NK-92 (cell line): ENCODE data around the gene SNX9.

ENCODE experiments used
- DNase-seq: peaks from one replicate; lab custom pipeline; 2025; ENCODE audit not compliant: unreplicated experiment; lab: John Stamatoyannopoulos, UW

SNX9 gene

DNA sequence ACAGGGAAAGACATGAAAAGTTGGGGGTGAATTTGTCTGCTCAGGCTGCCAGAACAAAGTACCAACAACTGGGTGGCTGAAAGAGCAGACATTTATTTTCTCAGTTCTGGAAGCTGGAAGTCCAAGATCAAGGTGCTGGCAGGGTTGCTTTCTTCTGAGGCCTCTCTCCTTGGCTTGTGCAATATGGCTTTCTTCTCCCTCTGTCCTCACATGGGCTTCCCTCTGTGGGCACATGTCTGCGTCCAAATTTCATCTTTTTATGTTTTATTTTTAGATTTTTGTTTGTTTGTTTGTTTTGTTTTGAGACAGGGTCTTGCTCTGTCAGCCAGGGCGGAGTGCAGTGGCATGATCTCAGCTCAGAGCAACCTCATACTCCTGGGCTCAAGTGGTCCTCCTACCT, 152.4 kb downstream of the SNX9 start:
- DNase-seq, result no peak

GRCh38 chr6:157976345-157977175, 153.5 kb downstream of the SNX9 start:
- DNase-seq, result no peak

GRCh38 chr6:157977176-157977804, 154.2 kb downstream of the SNX9 start:
- DNase-seq, result no peak

DNA sequence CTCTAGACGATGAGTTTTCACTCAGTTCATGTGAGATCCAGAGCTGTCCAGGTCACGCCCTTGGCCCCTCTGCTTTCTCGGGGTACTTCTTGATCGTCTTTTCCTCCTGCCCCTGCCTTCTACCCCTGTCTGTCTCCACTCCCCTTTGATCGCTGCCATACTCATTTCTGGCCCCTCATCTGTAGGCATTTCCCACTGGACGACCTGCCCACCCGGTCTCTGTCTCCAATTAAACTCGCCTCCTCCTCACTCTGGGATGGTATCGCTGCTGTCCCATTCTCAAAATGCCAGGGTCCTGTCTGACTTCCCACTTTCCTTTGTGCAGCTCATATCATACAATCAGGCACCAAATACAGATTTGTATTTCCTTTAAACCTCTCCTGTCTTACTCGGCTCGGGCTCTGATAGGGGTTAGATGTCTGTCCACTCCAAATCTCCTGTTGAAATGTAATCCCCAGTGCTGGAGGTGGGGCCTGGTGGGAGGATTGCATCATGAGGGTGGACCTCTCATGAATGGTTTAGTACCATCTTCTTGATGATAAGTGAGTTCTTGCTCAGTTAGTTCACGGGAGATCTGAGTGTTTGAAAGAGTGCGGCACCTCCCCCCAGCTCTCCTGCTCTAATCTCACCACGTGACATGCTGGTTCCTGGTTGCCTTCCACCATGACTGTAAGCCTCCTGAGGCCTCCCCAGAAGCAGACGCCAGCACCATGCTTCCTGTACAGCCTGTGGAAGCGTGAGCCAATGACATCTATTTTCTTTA, 155.2 kb downstream of the SNX9 start:
- DNase-seq, result no peak

- no peak for DNase-seq
Observed at GRCh38 chr6:157980288-157981131, 157.5 kb downstream of the SNX9 start.

- no peak for DNase-seq
Observed at GRCh38 chr6:157981132-157981394, 158.0 kb downstream of the SNX9 start.

DNA sequence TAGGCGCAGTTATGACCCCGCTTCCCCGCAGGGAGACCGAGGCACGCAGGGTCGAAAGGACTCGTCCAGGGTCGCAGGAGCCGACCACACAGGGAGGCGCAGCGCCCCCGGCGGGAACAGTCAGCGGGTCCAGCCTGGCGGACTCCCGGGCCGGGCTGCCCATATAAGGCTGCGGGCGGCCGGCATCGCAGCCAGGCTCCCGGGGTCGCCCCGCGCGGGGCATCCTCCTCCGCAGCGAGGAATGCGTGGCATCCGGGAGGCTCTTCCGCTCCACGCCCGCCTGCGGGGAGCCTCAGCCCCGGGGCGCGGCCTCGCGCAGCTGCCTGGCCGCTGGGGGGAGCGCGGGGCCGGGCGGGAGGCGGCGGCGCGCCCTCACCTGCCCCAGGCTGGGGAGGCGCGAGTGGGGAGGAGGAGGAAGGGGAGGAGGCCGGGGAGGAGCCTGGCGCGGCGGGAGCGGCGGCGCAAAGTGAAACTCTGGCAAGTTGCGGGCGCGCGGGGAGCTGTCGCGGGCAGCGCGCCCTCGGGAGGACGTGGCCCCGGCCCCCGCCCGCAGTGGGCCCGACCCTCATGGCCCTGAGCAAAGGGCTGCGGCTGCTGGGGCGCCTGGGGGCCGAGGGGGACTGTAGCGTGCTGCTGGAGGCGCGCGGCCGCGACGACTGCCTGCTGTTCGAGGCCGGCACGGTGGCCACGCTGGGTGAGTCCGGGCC, 158.5 kb downstream of the SNX9 start, which contains the start of gene SYNJ2:
Gene SYNJ2, plus strand, starts transcription at position 469 of the 707 bp plus-strand sequence. Its CDS starts 99 bp downstream, at position 568.
- DNase-seq, result no peak

- DNase-seq, result no peak
Observed at GRCh38 chr6:157982102-157982562, 159.1 kb downstream of the SNX9 start.

- DNase-seq, result no peak
Observed at GRCh38 chr6:157982563-157983405, 159.7 kb downstream of the SNX9 start.

DNA sequence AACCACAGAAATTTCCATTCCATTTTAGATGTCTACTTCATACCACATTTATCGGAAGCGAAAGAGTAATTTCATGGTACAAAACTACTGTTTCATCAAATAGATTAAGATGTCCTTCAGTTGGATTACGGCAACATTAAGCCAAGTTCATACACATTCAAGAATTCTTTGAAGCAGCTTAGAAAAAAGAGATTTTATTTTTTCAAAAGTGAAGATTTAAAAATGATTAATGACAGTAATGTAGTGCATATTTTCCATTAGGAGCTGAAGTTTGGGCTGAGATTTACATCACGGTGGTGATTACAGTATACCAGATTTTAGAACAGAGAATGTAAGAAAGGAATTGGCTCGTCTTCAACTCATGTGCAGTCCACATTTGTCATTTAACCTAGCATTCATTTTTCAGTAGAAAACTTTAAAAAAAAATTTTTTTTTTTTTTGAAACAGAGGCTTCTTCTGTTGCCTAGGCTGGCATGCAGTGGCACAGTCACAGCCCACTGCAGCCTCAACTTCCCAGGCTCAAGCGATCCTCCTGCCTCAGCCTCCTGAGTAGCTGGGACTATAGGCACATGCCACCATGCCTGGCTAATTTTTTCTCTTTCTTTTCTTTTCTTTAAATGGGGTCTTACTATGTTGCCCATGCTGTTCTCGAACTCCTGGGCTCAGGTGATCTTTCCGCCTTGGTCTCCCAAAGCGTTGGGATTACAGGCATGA, 160.5 kb downstream of the SNX9 start:
- DNase-seq, result no peak

- no peak for DNase-seq
Observed at GRCh38 chr6:157984128-157984527, 161.1 kb downstream of the SNX9 start.

- no peak for DNase-seq
Observed at GRCh38 chr6:157984686-157985225, 161.7 kb downstream of the SNX9 start.

DNA sequence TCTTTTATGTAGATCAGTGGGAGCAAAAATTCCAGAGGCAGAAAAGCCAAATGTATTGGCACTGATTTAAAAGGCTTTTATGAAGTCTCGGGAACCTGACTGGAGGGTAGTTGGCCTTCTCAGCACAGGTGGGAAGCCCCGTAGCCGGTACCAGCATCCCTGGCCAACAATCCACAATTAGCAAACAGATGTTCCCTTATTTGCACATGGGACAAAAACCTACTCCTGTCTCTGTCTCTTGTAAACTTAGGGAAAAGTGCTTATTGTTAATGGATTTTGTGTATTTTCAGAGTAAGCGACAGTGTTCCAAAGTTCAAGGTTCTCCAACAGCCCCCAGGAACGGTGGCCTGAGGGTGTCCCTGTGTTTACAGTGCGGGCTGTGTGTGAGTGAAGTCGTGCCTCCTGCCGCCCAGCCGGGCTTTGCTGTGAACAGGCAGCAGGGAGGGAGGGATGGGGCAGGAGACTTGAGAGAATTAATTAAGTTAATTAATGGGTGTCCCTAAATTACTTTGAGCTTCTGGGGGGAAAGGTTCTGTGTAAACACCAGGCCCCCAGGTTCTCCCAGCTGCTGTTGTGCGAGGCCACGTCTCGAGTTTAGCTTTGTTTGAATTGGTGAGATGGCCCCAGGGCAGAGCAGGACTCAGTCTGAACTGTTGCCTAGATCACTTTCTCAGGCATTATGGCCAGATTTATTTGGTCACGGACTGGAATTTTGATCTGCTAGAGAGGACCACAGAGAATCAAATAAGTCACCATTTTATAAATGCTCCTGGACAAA, 162.5 kb downstream of the SNX9 start:
- no peak for DNase-seq

DNA sequence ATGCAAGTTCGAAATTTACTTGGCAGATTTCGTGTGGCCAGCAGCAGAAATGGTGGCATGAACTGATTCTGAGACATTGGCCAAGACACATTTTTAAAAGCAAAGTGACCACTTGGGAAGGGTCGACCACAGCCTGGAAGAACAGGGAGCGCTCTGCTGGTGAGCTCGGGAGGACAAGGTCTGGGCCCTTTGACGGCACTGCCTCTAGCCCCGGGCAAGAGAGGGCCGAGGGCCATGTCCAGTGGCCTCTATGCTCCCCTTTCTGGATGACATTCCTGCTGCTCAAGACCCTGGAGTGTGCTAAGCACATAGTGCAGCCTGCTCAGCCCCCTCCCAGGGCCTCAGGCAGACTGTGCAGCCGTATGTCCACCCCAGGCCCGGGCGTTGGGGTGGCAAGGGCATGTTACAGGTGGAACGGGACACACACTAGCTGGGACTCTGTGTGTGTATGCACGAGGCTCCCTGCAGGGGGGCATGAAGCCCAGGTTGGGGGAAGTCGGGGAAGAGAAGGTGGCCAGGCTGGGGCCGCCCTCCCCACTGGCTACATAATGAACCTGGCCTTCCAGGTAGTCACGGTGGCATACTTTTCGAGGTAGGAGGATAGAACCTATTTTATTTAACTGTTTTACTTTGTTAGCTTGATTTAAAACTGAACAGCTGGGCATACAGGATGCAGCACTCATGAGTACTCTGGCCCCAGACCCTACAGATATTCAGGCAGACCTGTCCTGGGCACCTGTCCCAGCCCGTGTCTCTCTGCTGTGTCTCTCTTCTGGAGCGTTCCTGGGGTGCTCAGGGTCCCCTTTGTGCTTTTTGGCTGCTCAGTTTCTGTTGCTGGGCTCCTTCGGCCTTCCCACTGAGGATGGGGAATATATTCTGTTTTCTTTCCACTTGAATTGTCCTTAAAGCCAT, 165.0 kb downstream of the SNX9 start:
- no peak for DNase-seq

GRCh38 chr6:157988700-157989063, 165.6 kb downstream of the SNX9 start:
- DNase-seq, result no peak

- DNase-seq, result no peak
Observed at GRCh38 chr6:157989541-157990289, 166.7 kb downstream of the SNX9 start.
